Medulla oblongata (tissue), 1 donor: Measurements from ENCODE around the gene GMDS.

Experiments
- DNase-seq: peaks from one replicate; pipeline ENCODE4 v3.0.0-alpha.2; 2015; ENCODE audit errors: extremely low spot score

GMDS gene

DNA sequence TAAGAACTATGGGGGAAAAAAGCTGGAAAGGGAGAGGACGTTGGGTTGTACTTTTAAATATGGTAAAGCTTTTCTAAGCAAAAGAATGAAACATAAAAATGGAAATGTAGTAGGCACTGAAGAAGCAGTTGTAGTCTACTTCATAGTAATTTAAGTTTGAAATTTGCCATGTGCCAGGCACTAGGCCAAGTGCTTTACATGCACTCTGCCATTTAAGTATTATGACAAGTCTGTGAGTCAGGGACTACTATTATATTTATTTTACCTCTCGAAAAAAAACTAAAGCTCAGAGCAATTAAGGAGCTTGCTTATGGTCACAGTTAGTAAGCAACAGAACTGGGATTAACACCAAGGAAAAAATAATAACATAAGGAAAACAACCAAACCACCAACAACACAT, 257.8 kb downstream of the GMDS start:
- no peak for DNase-seq

DNA sequence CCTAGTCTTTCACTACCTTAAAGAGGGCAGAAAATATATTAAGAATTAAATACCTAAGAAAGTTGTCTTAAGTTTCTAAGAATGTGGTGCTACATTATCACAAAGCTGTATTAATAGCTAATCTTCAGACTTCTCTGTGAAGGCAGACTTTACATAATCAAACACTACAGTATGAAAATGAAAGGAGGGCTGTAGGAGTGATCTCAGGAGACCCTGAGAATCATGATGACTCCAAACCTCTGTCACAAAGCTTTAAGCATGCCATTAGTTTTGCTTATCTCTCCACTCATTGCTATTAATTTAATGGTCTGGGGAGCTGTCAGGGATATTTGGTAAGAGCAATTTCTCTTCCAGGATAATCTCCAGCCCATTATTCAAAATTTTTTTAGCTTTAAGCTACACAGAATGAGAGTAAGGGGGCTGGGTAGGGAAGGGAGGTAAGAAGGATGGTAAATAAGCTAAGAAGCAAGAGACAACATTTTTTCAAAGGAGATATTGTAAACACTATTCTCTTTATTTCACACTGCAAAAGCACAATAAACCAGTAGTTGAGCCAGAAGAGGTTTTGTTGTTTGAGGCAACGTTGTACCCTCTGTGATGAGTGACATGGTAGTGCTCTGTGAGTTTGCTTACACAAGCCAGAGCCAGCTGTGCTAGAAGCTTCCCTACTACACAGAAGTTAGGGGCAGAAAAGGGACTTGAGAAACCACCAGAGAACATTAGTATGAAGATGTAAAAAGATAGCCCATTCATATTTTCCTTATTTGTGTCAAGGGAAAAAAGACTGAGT, 258.8 kb downstream of the GMDS start:
- DNase-seq = no peak

DNA sequence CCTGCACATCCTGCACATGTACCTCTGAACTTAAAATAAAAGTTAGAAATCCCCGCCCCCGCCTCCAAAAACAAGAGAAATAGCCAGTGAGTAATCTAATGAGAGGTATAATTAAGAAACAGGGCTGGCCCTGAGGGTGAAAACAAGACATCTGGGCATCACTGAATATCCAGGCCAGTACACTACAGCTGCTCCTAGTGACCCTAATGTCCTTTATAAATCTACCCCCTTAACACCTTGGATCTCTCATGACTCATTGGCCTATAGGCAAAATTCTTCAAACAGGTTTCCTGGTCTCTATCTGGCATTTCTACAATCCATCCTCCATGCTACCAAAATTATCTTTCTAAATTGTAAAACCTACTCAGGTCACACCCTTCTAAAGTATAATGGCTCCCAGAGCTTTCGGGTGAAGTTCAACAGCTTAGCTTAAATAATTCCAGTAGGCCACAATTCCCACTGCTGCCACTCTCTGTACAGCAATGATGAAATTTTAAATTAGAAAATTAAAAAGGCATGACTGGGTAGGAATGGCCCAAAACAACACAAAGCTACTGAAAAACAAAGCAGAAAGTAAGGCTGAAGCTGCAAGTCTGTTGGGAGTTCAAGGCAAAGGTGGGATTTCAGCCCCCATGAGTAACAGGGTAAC, 260.9 kb downstream of the GMDS start:
- no peak for DNase-seq

DNA sequence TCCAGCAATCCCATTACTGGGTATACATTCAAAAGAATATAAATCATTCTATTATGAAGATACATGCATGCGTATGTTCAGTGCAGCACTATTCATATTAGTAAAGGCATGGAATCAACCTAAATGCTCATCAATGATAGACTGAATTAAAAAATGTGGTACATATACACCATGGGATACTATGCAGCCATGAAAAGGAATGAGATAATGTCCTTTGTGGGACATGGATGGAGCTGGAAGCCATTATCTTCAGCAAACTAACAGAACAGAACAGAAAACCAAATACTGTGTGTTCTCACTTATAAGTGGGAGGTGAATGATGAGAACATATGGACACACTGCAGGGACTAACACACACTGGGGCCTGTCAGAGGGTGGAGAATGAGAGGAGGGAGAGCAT, 261.6 kb downstream of the GMDS start:
- DNase-seq = no peak

DNA sequence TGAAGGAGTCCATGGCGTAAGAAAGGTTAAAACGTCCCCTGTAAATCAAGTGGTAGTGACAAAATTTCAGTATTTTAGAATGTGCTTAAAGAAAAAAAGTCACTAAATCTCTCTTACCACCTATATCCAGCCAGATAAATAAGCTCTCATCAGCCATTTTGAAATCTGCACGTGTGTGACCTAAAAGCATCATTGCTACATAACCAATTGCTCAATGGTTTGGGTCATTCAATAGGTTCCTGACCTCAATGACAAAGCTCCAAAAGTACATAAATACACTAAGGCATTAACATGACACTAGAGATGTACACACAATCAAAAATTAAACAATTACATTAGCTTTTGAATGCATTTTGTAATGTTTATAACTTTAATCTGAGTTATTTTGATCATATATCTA, 272.4 kb downstream of the GMDS start:
- no peak for DNase-seq

DNA sequence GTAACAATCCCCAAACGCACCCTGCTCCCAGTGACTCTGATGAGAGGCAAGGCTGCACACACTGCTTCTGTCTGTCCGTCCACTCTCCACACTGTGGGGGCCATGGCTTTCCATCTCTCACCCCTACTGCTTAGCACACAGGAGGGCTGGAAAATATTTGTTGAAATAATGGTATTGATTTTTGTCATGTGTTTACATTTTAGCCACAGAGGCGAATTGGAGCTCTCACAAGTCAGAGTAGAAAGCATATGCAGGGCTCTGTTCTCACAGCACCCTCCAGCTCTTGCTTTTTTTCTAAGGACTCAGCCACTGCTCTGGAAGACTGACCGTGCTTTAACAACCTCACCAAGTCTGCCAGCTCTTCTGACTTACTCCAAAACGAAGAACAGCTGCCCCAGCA, 273.8 kb downstream of the GMDS start:
- DNase-seq = no peak

DNA sequence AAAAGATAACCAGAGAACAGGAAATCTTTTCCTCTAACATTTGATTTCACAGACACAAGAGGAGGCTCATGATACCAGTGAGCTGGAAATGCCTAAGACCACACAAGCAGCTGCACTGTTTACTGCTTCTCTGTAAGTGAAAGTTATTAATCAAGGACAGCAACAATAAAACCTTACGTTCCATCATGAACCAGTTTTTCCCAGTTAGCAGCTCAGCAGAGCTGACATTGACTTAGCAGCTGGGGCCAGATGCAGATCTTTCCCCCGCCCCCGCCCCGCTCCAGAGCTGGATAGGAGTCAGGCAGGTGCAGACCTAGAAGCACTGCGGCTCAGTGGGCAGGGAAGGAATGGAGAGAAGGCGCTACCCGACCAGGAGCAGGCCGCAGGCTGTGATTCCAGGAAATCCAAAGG, 275.2 kb downstream of the GMDS start:
- DNase-seq = no peak

DNA sequence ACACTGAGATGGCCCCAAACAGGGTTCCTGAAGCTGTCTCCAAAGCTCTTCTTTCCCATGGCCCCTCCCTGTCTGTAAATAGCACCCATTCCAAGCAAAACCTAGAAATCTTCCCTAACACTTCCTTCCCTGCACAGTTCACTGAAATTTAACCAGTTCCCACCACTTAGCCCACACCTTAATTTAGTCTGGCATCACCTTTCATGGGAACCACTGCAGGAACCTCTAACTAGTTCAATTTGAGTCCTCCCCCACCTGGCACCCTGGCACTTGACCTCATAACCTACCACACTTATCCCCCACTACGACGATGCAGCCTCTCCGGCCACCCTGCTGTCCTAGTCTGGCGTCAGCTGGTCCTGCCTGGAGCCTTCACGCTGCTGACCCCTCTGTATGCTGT, 278.7 kb downstream of the GMDS start:
- DNase-seq = no peak

DNA sequence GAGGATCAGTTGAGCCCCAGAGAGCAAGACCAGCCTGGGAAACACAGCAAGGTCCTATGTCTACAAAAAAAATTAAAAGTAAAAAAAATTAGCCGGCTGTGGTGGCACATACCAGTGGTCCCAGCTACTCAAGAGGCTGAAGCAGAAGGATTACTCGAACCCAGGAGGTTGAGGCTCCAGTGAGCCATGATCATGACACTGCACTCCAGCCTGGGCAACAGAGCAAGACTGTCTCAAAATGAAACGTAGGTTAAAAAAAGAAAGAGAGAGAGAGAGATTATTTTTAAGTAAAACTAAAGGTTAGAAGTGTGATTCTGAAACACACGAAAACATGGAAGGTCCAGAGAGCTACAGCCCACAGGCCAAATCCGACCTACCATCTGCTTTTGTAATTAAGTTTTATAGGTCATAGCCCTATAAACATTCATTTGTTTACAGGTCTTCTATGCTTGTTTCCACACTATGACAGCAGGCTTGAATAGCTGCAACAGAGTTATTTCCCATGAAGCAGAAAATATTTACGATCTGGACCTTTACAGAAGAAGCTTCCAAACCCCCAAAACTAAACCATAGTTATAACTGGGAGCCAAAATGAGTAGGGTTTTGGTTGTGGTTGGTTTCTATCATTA, 279.7 kb downstream of the GMDS start:
- no peak for DNase-seq

DNA sequence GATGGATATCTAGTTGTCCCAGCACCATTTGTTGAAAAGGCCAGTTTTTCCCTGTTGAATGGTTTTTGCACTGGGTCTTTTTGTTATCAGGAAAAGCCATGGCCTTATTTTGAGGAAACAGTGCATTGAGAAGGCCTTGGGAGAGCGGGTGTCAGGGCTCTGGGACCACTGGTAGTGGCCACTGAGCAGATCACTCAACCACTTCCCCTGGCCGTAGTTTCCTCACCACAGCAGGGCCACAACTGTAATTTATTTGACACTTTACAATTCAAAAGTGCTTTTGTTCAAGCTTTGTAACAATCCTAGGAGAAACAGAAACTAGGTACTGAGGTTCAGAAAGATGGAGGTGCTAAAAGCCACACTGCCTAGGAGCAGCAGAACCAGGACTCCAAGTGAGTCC, 281.8 kb downstream of the GMDS start:
- DNase-seq = no peak

DNA sequence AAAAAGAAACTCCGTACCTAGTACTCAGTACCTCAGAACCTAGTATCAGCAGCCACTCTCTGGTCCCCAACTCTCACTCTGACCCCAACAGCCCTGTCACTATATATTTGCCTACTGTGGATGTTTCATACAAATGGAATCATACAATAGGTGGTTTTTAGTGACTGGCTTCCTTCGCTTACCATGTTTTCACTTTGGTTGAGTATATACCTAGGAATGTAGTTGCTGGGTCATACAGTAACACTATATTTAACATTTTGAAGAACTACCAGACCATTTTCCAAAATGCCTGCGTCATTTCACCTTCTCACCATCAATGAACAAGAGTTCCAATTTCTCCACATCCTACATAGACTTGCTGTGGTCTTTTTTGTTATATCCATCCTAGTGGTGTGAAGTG, 283.2 kb downstream of the GMDS start:
- DNase-seq = no peak

DNA sequence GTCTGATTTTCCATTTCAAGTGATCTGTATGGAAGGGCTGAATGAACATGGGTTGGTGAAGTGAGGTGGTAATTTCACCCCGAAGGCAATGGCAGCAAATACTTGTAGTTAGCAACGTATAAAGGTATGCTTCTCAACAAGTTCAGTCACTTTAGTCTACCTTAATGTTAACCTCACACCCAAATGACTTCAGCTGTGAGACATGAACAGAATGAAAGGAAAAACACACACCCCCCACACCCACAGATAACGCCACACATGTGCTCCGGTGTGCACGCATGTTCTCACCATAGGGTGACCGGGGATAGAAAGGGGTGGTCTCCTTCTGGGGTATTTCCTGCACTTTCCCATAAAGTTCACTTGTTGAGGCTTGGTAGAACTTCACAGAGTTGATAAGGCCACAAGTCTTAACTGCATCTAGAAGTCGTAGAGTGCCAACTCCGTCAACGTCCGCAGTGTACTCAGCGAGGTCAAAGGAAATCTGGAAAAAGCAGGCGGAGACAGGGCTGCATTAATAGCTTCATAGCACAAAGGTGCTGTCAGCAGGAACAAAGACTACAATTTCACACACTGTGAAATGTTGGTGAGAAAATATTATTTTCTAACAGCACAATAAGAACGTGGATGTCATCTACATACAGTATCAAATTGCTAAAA, 284.8 kb downstream of the GMDS start:
- DNase-seq = no peak

DNA sequence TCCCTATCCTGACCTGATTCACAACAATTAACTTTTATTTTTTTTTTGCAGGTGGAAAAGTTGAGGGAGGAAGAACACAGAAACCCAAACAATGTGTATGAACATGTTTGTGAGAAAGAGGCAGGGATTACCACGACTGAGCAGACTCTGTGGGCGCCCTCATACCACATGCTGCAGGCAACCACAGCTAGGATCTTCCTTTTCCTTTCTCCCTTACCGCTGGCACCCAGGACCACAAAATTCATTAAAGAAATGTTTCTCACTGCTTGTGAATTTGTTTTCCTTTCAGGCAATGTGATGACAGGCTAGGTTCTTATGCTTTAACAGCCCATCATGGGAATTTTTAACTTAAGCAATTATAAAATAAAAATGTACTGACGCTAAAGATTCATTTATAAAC, 287.1 kb downstream of the GMDS start:
- DNase-seq = no peak

DNA sequence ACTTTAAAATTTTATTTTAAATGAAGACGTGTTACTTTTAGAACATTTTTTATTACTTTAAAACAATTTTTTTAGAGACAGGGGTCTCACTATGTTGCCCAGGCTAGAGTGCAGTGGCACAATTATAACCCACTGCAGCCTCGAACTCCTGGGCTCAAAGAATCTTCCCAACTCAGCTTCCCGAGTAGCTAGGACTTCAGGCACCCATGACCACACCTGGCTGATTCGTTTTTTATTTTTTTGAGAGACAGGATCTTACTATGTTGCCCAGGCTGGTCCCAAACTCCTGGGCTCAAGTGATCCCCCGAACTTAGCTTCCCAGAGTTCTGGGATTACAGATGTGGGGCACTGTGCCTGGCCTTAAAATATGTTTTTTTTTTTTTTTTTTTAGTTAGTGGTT, 287.7 kb downstream of the GMDS start:
- no peak for DNase-seq

DNA sequence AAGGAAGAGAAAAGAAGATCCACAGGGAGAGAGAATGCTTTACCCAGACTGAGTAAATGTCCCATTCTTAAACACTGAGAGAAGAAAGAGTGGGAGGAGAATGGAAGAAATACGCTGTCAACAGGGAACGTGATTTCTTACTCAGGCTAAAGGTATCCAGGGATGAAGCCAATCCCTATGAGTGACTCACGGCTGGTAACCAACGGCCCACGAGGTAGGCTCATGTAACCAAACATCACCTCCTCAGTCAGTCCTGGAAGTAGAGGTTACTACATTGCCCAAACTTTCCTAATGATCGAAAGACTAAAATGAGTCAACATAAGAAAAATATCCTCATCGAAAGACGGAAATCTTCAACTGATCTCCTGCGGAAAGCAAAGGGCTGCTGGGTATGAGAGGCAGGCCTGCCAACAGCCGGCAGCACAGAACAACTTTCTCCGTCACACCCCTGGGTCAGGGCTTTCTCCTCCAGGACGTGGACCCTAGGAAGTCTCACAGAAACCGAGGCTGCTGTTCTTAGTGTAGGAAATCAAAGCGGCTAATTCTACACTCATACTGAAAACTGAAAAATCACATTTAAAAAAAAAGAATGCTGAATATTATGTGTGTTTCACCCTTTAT, 292.6 kb downstream of the GMDS start:
- no peak for DNase-seq

DNA sequence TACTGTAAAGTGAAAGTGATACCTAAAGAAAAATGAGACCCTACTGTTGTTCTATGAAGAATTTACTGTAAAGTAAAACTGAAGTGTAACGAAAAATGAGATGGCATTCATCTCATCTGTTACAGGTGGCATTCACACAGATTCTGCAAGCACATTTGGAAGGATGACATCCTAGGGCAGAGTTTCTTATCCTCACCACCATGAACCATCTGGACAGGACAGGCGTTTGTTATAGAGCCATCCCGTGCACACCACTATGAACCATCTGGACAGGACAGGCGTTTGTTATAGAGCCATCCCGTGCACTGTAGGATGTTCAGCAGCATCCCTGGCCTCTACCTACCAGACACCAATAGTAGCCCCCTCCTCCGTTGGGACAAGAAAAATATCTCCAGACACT, 294.8 kb downstream of the GMDS start:
- DNase-seq = no peak

DNA sequence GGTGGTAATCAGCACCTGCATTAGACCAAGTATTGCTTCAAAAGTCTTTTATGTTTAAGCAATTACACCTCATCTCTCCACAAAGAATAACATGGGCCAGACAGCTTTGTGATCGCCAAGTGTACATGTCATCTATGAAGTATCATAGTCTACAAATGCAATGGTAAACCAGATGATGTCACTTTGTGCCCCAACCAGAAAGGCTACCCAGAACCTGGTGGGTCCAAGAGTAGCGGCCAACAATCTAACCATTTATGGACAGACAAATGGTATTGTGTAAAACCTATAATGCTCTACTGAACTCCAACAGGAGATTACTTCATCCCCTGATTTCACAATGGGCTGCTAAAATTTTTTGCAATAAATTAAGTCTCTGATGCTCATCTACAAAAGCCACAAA, 295.9 kb downstream of the GMDS start:
- no peak for DNase-seq

DNA sequence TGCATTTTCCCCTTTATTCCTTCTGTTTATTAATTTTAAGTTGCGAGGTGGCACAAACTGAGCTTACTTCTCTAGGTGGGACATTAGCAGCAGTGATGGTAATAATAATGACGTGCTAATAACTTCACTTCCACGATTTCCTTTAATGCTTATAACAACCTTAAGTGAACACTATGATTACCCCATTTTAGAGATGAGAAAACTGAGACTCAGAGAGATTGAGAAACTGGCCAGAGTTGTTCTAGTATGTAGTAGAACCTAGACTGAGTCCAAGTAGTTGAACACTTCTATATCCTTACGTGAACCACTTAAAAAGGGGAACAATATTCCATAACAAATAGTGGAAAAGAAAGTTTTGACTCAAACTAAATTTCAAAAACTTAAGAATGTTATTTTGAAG, 297.5 kb downstream of the GMDS start:
- no peak for DNase-seq

DNA sequence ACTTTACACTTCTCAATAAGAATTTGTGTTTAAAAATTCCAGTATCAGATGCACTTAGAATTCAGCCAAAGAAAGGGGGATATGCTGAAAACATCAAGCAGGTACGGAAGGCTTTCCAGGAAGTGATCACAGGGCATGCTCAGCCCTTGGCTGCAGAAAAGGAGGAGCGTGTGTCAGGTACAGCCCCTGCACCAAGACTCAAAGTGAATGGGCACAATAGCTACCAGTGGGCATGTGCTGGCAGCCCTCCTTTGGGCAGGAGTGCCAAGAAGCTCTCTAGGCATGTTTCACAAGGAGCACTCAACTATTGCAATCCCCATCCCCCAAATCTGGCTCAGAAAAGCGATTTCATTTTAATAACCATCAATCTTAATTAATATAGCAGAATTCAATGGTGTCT, 298.8 kb downstream of the GMDS start:
- DNase-seq = no peak

DNA sequence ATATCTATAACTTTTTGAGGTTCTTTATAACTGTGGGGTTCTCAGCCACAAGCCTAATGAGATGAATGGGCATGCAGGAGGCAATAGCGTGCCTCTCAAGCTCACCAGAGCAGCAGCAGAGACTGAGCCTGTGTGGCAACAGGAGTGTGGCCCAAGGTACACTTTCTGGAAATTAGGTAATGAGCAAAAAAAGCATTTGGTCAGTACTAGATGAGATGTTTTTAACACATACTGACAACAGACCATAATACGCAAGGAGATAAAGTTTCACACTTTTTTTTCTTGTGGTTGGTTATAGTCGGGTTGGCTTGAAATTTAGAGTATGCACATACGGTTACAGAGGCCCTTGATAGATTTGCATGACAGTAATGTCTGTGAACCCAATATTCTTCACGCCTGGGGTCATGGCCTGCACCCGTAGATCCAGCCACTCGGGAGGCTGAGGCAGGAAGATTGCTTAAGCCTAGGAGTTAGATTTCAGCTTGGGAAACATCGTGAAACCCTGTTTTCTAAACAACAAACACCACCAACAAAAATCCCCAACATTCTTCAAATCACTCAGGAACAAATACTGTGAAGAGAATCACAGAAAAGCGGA, 300.1 kb downstream of the GMDS start:
- DNase-seq = no peak

DNA sequence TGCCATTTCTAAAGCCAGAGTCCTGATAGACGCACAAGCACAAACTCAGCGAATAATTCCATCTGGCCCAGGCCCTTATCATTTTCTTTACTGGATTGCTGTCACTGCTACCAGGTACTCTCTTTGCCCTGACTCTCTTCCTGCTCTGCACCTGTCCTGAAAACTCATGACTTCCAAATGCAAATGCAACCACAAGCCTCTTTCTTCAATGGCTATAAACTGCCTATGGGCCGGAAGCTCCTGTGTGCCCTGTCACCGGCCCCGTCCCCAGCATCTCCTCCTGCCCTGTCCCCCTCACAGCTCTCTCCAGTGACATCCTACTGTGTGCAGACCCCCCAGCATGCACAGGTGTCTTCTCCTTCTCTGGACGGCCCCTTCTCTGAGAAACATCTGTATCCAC, 302.6 kb downstream of the GMDS start:
- DNase-seq = no peak

DNA sequence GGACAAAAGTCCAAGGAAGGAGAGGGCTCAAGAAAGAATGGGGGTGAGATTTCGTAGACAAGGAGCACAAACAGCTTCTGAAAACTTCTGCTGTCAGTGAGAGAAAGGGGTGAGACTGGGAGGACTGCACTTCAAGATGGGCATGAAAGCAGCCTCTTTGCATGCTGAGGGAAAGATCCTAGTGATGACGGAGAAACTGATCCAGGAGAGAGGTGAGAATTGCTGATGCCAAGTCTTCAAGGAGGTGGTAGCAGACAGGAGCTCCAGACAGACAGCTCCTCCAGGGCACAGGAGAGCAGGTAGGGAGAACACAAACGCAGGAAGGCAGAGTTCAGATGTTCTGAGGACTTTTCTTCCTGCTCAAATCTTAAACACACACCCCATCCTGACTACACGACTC, 303.9 kb downstream of the GMDS start:
- no peak for DNase-seq
